ENCODE data around the gene RFTN1.
A peak's percentile ranks its signal among the peaks of the same experiment; 100 is the strongest.

Gene RFTN1, protein sequence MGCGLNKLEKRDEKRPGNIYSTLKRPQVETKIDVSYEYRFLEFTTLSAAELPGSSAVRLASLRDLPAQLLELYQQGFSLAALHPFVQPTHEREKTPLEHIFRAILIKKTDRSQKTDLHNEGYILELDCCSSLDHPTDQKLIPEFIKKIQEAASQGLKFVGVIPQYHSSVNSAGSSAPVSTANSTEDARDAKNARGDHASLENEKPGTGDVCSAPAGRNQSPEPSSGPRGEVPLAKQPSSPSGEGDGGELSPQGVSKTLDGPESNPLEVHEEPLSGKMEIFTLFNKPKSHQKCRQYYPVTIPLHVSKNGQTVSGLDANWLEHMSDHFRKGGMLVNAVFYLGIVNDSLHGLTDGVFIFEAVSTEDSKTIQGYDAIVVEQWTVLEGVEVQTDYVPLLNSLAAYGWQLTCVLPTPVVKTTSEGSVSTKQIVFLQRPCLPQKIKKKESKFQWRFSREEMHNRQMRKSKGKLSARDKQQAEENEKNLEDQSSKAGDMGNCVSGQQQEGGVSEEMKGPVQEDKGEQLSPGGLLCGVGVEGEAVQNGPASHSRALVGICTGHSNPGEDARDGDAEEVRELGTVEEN

GRCh38 chr3:16513141-16514020 lies at the start of gene RFTN1:
Gene RFTN1 (minus strand): TSS chr3:16513699. CDS start chr3:16493869, 19,830 bp downstream.
- DNase-seq, result peak; percentile 51 to 65

DNA sequence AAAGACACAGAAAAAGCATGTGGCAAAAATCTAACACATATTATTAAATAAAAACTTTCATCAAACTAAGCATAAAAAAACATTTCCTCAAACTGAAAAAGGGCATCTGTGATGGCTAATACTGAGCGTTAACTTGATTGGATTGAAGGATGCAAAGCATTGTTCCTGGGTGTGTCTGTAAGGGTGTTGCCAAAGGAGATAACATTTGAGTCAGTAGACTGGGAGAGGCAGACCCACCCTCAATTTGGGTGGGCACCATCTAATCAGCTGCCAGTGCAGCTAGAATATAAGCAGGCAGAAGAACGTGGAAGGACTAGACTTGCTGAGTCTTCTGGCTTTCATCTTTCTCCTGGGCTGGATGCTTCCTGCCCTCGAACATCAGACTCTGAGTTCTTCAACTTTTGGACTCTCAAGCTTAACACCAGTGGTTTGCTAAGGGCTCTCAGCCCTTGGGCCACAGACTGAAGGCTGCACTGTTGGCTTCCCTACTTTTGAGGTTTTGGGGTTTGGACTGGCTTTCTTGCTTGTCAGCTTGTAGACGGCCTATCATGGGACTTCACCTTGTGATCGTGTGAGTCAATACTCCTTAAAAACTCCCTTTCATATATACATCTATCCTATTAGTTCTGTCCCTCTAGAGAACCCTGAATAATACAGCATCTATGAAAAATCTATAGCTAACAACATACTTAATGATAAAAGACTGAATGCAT lies 46.3 kb upstream of the RFTN1 start:
- no peak for DNase-seq

DNA sequence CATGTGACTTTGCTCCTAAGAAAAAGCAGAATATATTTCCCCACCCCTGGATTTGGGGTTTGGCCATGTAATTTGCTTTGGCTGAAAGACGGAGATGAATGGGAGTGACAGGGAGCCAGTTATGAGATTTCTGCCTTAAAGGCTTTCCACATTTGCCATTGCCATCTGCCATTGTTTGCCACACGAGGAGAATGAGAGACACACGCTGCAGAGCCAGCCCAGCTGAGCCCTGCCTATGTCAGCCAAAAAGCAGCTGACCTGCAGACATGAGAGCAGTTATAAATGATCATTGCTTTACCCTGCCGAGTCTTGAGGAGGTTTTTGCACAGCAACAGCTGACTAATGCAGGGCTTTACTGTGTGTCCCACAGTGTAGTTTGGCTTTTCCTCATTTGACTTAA lies 40.6 kb upstream of the RFTN1 start:
- DNase-seq, result no peak

- no peak for DNase-seq
Measured at GRCh38 chr3:16552757-16553156, 39.3 kb upstream of the RFTN1 start.

- no peak for DNase-seq
Measured at GRCh38 chr3:16551342-16551976, 38.0 kb upstream of the RFTN1 start.

DNA sequence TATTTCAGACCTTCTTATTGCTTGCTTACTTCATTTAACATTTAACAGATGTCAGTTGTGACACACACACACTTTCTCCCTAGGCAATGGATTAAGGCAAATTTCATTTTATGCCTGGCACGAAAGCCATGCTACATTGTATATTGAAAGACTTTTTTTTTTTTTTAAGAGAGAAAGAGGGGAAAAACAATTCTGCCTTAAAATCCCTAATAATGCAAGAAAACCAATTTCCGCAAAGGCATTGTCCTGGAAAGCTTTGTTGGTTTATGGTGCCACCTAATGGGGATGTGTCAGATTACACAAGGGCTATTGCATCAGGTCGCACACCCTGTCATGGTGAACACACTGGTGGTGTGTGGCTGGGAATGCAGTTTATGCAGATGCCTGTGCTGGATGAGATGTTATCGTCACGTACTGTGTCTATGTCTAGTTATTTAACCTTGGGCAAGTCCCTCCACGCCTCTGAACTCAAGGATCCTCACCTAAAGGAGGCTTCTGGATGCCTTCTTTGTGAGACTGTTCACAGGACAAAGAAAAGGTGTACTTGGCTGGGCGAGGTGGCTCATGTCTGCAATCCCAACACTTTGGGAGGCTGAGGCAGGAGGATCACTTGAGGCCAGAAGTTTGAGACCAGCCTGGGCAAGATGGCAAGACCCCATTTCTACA lies 37.3 kb upstream of the RFTN1 start:
- peak; percentile 75 to 85 for DNase-seq

DNA sequence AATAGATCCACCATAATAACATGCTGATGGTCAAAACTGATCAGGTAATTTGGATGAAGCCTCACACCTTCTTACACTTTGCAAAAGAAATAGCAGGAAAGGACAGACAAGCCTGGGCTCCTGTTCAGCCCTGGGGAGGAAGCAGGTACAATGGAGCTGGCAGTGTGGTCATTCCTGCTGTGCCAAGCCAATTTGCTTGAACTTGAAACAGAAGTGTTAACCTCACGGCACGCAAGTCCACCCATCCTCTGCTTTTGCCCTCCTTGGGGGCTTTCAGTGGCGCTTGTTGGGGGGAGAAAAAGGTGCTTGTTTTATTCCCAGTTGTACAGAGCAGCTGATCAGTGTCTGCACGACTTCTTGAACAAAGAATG lies 36.8 kb upstream of the RFTN1 start:
- no peak for DNase-seq

DNA sequence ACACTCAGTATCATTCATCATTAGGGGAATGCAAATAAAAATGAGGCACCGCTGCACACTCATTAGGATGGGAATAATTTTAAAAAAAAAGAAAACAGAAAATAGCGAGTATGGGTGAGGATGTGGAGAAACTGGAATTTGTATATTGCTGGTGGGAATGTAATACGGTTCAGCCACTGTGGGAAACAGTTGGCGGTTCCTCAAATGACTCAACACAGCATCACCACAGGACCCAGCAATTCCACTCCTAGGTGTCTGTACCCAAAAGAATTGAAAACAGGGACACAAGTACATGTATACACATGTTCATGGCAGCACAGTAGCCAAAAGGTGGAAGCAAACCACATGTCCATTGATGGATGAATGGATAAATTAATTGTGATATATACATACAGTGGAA lies 35.2 kb upstream of the RFTN1 start:
- DNase-seq, result no peak

GRCh38 chr3:16547561-16548357 lies 34.3 kb upstream of the RFTN1 start:
- DNase-seq, result no peak

DNA sequence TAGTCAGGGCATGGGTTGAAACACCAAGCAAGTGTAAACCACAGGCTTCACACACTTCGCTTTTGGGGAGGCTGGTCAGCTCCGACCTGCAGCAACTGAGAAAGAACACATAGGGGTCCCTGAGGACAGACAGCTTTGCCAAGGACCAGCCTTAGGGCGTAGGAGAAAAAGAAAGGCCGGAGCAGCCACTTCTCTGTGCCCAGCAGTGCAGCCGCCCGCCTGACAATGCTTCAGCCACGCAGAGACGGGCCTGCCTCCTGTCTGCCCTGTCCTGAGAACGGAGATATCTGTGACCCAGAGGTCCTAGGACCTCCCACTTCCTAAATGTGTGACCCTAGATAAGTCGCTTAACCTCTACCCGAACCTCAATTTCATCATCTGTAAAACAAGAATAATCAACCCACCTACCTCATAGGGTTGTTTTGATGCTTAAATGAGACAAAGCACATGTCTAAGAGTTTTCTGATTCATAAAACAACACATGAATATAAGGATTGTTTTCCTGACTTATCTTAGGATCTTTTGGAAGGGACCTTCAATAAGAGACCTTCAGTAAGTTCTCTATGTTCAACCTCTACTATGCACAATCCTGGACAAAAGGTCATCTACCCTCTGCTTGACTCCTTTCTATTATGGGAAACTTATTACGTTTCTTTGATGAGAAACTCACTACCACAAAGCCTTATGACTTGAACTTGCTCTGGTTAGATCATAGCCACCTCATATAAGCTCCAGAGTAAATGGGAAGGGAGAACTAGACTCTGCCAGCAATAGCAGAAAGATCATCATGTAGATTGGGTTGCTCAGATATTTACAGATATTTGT lies 32.9 kb upstream of the RFTN1 start:
- DNase-seq, result peak in 1 of 2 donors; percentile 11

- DNase-seq, result no peak
Measured at GRCh38 chr3:16545413-16546185, 32.1 kb upstream of the RFTN1 start.

DNA sequence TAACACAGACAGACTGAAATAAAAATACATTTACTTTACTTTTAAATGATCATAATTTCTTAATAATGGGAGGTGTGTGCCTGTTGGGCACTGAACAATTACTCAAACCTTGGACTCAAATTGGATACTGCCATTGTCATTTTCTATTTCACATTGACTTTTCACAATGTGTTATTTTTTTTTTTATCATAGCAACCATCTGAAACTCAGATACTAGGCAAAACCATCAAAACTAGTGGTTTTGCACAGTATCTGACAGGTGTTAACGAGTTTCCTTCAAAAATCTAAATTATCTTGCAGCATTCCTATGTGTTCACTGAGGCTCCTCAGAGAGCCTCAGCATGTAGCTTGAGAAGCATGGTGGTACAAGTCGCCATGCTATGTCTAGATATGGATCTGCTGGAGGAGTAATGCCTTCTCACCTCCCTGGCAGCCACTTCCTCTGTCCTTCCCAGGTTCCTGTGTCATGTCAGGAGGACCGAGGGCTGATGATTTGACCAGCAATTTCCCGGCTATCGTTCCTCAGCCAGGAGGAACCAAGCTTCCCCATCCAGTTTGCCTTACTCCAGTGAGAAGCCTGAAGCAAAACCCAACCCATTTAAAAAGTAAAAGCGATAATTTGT lies 29.9 kb upstream of the RFTN1 start:
- DNase-seq, result no peak

- DNase-seq, result no peak
Measured at GRCh38 chr3:16538507-16538906, 25.0 kb upstream of the RFTN1 start.

GRCh38 chr3:16536996-16537395 lies 23.5 kb upstream of the RFTN1 start:
- no peak for DNase-seq

DNA sequence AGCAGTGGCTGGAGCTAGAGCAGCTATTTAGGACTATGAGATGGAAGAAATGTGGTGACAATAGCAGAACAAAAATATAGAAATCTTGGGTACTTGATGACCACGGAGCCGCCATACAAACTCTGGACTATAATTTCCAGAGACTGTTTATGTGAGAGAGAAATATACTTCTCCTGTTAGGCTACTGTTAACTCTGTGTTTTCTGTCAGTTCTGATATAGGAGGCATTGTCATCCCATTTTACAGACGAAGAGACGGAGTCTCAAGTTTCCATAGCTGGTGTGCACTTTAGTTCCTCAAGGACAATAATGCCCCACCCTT lies 22.8 kb upstream of the RFTN1 start:
- DNase-seq, result no peak

GRCh38 chr3:16534640-16535262 lies 21.3 kb upstream of the RFTN1 start:
- no peak for DNase-seq

GRCh38 chr3:16533928-16534574 lies 20.6 kb upstream of the RFTN1 start:
- no peak for DNase-seq

DNA sequence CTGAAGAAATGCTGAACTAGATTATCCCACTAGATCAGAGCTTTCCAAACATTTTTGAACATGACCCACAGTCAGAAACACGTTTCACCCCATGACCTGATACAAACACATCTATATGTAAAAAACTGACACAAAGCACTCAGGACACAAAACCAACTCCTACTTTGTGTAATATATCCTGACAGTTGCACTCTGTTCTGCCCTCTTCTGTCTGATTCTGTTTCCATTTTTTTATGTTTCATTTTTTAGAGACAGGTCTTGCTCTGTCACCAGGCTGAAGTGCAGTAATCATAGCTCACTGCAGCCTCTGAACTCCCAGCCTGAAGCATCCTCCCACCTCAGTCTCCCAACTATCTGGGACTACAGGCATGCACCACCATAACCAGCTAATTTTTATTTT lies 15.8 kb upstream of the RFTN1 start:
- DNase-seq, result no peak

All from CD4-positive, alpha-beta T cell treated with Interleukin-1 beta for 1 hour (primary cell).